ENCODE data around the gene UBE3D. TPM values are rescaled to one million over a fixed set of nuclear protein-coding genes. Genes with fewer than 3 reads are reported as not detected.
A peak's percentile ranks its signal among the peaks of the same experiment; 100 is the strongest.

The UBE3D gene, protein sequence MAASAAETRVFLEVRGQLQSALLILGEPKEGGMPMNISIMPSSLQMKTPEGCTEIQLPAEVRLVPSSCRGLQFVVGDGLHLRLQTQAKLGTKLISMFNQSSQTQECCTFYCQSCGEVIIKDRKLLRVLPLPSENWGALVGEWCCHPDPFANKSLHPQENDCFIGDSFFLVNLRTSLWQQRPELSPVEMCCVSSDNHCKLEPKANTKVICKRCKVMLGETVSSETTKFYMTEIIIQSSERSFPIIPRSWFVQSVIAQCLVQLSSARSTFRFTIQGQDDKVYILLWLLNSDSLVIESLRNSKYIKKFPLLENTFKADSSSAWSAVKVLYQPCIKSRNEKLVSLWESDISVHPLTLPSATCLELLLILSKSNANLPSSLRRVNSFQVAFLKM
- 10 to 100 TPM in 1 of 4 donors, 1 to 10 TPM in 3; 5.3 to 12.4 (median 8.4) TPM for total RNA-seq

DNA sequence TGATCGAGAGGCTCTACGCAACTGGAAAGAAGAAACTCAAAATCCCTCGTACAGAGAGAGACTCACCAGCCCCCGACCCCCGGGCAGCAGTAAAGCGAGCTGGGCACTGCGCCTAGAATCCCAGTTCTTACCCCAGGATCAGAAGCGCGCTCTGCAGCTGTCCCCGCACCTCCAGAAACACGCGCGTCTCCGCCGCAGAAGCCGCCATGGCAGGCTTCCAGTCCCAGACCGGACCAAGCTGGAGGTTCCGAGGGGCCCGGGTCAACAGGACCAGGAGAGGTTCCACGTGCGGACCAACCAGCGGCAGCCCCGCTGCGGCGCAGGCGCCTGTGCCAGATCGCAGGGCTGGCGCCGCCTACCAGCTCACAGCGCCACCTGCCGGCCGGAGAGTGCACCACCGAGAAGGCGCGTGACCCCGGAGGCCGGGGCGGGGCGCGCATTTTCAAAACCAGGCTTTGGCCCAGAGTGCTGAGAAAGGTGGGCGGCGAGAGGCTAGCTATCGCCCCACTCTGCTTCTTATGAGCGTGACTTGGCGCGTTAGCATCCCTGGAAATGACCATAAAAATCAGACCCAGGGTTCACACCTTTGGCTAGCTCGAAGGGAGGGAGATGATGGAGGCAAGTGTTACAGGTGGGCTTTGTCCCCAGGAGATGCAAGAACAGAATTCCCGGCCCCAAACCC, at the start of gene UBE3D:
Gene UBE3D (minus strand): TSS at position 331 of the 682 bp plus-strand sequence. CDS start 123 bp downstream, at position 208.
- WGBS, 2 donors: 6 to 9% methylated on average over 7 to 15 of the region's 48 CpGs
- TF ChIP-seq, protein P1, sequence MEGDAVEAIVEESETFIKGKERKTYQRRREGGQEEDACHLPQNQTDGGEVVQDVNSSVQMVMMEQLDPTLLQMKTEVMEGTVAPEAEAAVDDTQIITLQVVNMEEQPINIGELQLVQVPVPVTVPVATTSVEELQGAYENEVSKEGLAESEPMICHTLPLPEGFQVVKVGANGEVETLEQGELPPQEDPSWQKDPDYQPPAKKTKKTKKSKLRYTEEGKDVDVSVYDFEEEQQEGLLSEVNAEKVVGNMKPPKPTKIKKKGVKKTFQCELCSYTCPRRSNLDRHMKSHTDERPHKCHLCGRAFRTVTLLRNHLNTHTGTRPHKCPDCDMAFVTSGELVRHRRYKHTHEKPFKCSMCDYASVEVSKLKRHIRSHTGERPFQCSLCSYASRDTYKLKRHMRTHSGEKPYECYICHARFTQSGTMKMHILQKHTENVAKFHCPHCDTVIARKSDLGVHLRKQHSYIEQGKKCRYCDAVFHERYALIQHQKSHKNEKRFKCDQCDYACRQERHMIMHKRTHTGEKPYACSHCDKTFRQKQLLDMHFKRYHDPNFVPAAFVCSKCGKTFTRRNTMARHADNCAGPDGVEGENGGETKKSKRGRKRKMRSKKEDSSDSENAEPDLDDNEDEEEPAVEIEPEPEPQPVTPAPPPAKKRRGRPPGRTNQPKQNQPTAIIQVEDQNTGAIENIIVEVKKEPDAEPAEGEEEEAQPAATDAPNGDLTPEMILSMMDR (IDR thresholded peaks at IDR 0.05): peak; percentile 94 to 99 (median 96)
- peak in 1 of 4 donors; percentile 37 for TF ChIP-seq POLR2A (IDR thresholded peaks at IDR 0.05)
- intact Hi-C loops (cut with DNase I): loop anchor here (10.0 kb wide), 1 partner anchor 129 kb away; the partner anchor contains the start of genes PGM3 and RWDD2A
- peak; percentile 53 for DNase-seq
- Histone ChIP-seq H3K4me3 (peak within 1 kb of the TSS; percentile 69 to 83 (median 76)), H3K4me1 (peaks cover 0 to 44% (median 24%) of the 10 kb centered on the region in 3 donors), H3K27me3 (no peaks in the 10 kb centered on the region), H3K36me3 (no peaks in the 10 kb centered on the region), H3K9me3 (no peaks in the 10 kb centered on the region), H3K27ac (peak within 1 kb of the TSS; percentile 62 to 77 (median 69))

DNA sequence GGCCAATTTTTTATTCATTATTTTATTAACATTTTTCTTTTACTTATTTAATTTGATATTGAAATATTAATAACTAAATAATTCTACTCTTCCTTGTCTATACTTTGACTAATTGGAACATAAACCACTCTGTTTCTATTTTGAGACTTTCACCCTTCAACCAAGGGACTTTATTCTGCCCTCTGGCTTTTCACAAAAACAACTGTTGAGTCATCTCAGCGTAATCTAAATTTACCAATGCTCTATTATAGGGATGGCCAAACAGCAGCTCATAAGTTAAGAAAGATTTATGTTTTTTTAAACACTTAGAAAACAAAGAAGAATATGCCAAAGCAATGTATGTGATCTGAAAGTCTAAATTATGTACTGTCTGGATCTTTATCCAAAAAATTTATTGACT, 48.5 kb upstream of the UBE3D start:
- H3K9me3 ChIP-seq: no peaks in the 10 kb centered on the region
- no peak overlapping the region for H3K4me3 ChIP-seq
- TF ChIP-seq, protein P1 (IDR thresholded peaks at IDR 0.05): no peak
- TF ChIP-seq POLR2A (IDR thresholded peaks at IDR 0.05): no peak
- WGBS, 2 donors: 44 to 53% methylated on average over 1 of the region's 1 CpG
- no peak overlapping the region for H3K27ac ChIP-seq
- no peak for DNase-seq
- peaks cover 0 to 63% (median 0%) of the 10 kb centered on the region in 3 donors for H3K36me3 ChIP-seq
- H3K4me1 ChIP-seq: no peaks in the 10 kb centered on the region
- intact Hi-C loops (cut with DNase I): no loop called here
- H3K27me3 ChIP-seq: no peaks in the 10 kb centered on the region

DNA sequence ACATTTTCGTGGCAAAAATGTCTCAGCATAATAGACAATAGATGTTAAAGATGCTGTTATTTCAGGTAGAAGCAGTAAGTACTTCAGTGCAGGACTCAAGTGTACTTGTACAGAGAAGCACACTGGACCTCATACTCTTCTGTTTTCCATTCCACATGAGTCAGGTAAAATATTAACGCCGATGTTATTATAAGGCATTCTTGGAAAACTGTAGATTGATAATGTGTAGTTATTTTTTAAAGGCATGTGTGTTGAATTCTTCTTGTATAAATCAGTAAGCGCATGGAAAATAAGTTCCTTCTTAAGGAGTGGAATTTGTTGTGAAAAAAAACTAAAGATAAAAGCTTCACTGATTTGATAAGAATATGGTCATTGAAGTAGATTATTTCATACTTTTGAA, 47.6 kb upstream of the UBE3D start:
- 73 to 75% methylated on average over 4 of the region's 4 CpGs for WGBS, 2 donors
- DNase-seq: no peak
- TF ChIP-seq, protein P1 (IDR thresholded peaks at IDR 0.05): no peak
- TF ChIP-seq POLR2A (IDR thresholded peaks at IDR 0.05): no peak
- Histone ChIP-seq H3K4me1 (no peaks in the 10 kb centered on the region), H3K4me3 (no peak overlapping the region), H3K9me3 (no peaks in the 10 kb centered on the region), H3K27ac (no peak overlapping the region), H3K36me3 (peaks cover 0 to 66% (median 0%) of the 10 kb centered on the region in 3 donors), H3K27me3 (no peaks in the 10 kb centered on the region)
- intact Hi-C loops (cut with DNase I): no loop called here

DNA sequence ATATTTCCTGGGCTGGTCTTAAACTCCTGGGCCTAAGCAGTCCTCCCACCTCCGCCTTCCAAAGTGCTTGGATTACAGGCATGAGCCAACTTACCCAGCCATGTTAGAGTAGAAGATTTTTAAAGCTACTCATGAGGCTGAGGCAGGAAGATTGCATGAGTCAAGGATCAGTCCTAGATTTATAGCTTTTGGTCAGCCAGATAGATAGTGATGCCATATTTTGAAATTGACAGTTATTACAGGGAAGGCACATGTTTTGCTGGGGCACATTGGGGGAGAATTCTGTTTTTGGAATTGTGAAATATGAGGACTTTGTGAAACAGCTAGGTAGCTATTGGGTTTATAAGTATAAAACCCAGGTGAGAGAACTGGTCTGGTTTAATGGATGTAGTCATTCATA, 42.7 kb upstream of the UBE3D start:
- intact Hi-C loops (cut with DNase I): no loop called here
- TF ChIP-seq, protein P1 (IDR thresholded peaks at IDR 0.05): no peak
- TF ChIP-seq POLR2A (IDR thresholded peaks at IDR 0.05): no peak
- Histone ChIP-seq H3K4me1 (no peaks in the 10 kb centered on the region), H3K27ac (no peak overlapping the region), H3K4me3 (no peak overlapping the region), H3K36me3 (peaks cover 0 to 52% (median 0%) of the 10 kb centered on the region in 3 donors), H3K27me3 (no peaks in the 10 kb centered on the region), H3K9me3 (no peaks in the 10 kb centered on the region)
- no peak for DNase-seq
- WGBS, 2 donors: 85 to 93% methylated on average over 1 of the region's 1 CpG

DNA sequence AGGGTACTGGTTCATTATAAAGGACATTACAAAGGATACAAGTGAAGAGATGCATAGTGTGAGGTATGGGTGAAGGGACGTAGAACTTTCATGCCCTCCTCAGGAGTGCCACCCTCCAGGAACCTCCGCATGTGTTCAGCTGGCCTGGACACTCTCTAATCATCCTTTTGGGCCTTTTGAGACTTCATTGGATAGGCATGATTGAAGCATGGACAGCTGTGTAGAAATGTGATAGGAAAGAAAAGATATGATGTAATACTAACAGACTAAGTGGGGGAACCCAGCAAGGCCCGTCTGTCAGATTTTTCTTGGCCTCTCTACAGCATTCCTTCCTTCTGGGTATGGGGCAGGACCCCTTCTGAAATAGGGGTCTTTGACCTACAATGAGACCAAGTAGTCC, 32.9 kb upstream of the UBE3D start:
- 89 to 93% methylated on average over 3 of the region's 3 CpGs for WGBS, 2 donors
- intact Hi-C loops (cut with DNase I): no loop called here
- H3K36me3 ChIP-seq: peaks cover 0 to 49% (median 0%) of the 10 kb centered on the region in 3 donors
- no peaks in the 10 kb centered on the region for H3K9me3 ChIP-seq
- peaks cover 0 to 9% (median 0%) of the 10 kb centered on the region in 3 donors for H3K4me1 ChIP-seq
- no peak overlapping the region for H3K27ac ChIP-seq
- H3K27me3 ChIP-seq: no peaks in the 10 kb centered on the region
- DNase-seq: no peak
- no peak for TF ChIP-seq POLR2A (IDR thresholded peaks at IDR 0.05)
- TF ChIP-seq, protein P1 (IDR thresholded peaks at IDR 0.05): no peak
- no peak overlapping the region for H3K4me3 ChIP-seq
